Suprapubic skin (tissue), 3 donors: Measurements from ENCODE around the gene KRTAP20-2.

ENCODE experiments used
- POLR2A ChIP-seq, 2 donors: fragments of 450-650 bp; IDR thresholded peaks; one replicate each; pipeline ENCODE4 v1.6.1; 2017; ENCODE audit warnings: antibody characterized with exemption in 2 of 2, mild to moderate bottlenecking in 2 of 2, moderate library complexity in 2 of 2
- TF ChIP-seq, protein P1 (sequence below), 2 donors: fragments of 200-600 bp in 1 of 2; fragments of 450-650 bp in 1 of 2; sonication (generic) in 1 of 2; IDR thresholded peaks; one replicate each; pipeline ENCODE4 v1.5.1; 2016 to 2019; ENCODE audit warnings: antibody characterized with exemption in 2 of 2, mild to moderate bottlenecking in 1 of 2, moderate library complexity in 1 of 2

DNA sequence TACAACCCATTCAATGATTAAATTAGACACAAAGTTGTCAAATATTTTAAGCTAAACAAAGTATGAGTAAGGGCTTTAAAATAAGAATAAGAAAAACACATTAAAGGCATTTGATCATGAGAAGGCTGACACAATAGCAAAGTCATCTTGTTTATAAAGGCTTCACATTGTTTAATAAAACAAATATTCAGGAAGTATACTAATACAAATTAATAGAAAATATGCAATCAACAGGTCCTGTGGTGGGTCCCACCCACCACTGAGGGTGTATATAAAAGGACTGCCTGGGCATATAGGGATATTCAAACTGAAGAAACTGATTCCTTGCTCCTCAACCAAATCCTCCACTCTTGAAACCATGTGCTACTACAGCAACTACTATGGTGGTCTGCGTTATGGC, at the start of gene KRTAP20-2:
- no peak for TF ChIP-seq POLR2A (IDR thresholded peaks at IDR 0.05)
- TF ChIP-seq, protein P1, sequence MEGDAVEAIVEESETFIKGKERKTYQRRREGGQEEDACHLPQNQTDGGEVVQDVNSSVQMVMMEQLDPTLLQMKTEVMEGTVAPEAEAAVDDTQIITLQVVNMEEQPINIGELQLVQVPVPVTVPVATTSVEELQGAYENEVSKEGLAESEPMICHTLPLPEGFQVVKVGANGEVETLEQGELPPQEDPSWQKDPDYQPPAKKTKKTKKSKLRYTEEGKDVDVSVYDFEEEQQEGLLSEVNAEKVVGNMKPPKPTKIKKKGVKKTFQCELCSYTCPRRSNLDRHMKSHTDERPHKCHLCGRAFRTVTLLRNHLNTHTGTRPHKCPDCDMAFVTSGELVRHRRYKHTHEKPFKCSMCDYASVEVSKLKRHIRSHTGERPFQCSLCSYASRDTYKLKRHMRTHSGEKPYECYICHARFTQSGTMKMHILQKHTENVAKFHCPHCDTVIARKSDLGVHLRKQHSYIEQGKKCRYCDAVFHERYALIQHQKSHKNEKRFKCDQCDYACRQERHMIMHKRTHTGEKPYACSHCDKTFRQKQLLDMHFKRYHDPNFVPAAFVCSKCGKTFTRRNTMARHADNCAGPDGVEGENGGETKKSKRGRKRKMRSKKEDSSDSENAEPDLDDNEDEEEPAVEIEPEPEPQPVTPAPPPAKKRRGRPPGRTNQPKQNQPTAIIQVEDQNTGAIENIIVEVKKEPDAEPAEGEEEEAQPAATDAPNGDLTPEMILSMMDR (IDR thresholded peaks at IDR 0.05) = no peak
